ENCODE data around the gene CDH4.
"Not testable (repeated sequence)": the region's sequence is repeated elsewhere in the genome, so short reads cannot be mapped to it uniquely, and the experiment has no call there.

CDH4 gene

DNA sequence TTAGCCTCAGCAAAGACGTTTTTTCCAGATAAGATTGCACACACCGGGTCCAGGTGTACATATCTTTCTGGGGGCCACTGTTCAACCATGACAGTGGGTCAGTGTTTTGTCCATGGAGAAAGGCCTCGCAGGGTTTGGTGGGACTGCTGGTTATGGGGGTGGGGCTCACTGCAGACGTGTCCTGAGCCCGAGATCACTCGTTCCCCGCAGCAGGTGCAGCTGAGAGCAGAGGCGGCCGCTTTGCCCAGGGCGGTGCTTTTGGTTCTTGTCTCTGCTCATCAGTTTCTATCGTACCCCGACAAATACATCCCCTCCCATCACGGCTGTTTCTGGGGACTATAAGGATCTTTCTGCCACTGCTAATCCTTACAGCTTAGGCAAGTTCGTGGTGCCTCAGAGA is 166.9 kb downstream of the CDH4 start:
- no peak for DNase-seq (ENCODE audit: low read depth)

DNA sequence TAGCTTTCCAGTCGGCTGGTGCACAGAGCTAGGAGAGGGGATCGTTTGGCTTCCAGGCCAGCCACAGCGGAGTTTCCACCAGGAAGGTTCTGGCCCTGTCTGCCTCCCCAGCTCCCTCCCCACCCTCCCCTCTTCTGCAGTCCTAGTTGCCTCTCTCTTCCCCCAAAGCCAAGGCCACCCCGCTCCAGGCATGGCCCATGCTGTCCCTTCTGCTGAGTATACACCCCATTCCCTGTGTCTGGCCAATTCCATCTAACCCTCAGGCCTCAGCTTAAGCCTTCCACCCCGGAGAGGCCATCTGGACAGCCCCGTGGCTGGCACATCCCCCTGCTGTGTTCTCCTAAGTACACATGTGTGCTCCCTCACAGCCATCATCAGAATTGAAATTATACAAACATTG is 167.4 kb downstream of the CDH4 start:
- no peak for DNase-seq (ENCODE audit: low read depth)

DNA sequence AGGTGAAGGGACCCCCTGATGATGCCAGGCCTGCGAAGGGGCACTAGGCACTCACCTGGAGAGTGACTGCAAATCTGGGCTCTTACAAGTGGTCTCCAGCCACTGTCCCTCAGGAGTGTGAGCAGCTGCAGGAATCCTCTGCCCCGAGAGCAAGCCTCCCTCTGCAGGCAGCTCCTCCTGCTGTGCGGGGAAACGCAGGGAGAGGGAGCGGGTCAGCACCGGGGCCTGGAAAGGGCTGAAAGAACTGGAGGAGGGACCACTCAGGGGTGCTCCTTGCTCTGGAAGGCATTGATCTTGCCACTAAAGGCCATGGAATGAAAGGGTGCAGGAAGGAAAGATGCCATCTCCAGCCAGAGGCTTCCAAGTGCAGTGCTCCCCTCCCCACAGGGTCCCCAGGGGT is 168.0 kb downstream of the CDH4 start:
- no peak for DNase-seq (ENCODE audit: low read depth)

DNA sequence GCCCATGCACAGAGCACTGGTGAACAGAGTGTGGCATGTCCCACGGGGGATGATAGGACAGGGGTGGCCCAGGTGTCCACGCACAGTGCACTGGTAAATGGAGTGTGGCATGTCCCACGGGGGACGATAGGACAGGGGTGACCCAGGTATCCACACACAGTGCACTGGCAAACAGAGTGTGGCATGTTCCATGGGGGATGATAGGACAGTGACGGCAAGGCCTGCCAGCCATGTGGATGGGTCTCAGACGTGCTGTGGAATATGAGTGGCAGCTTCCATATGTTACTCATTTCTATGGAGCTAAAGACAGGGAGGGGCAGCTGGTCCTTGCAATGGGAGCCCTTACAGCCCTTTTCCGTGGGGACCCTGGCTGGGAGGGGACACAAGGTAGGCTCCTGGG is 168.7 kb downstream of the CDH4 start:
- DNase-seq (ENCODE audit: low read depth) = no peak

DNA sequence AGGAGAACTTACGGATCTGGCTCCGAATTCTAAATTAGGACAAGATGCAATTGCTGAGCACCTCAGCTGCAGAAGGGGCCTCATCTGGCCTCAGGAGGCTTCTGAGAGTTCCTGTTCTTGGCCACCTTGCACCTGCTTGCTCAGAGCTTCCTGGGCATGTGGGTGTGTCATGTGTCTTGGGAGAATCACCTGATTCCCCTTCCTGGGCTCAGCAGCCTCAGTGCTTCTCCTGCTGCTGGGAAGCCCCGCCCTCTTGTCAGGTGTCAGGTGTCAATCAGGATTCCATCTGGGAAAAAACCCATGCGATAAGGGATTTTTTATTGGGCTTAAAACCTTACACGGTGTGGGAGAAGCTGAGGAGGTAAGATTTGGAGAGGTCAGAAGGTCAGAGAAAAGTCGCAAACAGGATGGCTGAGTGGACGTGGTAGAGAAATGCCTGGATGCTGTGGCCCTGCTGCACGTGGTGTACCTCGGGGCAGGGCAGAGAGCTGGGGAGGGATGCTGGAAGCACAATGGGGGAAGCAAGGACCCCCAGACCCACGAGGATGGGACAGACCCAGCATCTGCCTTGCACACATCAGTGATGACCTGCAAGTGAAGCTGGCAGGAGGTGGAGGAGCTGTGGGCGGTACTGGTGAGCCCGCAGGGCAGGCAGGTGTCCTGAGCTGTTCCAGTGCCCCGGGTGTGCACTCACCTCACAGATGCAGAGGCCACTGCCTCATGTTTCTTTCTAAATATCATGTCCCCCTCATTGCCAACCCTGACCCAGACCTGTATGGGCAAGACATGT is 170.8 kb downstream of the CDH4 start:
- DNase-seq (ENCODE audit: low read depth) = no peak

DNA sequence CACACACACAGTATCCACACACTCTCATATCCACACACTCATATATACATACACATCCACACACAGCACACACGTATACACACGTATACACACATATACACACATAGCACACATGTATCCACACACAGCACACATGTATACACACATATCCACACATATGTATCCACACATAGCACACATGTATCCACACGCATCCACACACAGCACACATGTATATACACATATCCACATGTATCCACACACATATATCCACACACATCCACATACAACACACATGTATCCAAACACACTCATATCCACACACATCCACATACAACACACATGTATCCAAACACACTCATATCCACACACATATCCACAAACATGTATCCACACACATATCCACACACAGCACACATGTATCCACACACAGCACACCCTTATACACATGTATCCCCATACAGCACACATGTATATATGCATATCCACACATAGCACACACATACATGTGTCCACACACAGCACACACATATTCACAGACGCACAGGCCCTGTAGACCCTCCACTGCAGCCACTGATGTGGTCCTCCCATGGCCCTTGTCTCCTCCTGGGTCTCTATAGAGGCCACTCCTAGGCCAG is 172.1 kb downstream of the CDH4 start:
- DNase-seq (ENCODE audit: low read depth) = no peak

DNA sequence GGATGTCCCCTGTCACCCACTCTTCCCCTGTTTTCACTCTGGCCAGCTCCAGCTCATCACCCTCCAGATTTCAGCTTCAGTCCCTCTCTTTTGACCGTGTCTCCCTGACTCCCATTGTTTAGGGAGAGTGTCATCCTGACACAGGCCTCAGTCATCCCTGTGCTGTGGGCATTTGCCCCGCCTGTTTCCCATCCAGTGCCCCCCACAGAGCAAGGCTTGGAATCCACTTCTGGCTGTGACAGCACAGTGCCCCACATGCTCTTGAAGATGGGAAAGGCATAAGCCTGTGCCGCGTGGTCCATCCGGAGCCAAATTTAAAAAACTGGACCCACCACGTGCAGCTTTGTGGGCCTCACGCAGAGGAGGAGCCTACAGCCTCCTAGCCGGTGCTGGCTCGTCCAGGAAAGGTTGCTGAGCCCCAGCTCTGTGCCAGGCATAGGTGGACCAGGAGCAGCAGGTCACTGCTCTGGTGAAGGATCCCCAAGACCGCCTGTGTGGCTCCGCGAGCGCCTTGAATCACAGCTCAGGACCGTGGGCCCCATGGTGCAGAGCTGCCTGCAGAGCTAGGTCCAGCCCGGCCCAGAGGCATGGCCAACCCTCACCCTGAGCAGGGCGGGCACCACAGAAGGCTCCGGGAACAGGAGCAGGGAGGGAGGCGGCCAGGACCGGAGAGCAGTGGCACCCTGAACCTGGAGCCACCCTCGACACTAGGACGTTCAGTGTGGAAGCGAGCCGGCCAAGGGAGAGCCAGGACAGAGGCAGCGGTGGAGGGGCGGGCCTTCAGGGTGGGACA is 172.8 kb downstream of the CDH4 start:
- no peak for DNase-seq (ENCODE audit: low read depth)

DNA sequence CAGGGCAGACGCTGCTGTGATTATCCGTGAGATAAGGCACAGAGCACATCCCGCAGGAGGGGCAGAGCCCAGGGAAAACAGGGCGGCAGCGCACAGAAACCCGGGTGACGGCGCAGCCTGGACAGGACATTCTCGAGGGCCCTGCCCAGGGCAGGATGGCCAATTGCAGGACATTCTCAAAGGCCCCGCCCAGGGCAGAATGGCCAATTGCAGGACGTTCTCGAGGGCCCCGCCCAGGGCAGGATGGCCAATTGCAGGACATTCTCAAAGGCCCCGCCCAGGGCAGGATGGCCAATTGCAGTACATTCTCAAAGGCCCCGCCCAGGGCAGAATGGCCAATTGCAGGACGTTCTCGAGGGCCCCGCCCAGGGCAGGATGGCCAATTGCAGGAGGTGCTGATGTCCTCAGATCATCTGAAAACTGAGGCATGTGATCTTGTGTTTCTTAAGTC is 173.5 kb downstream of the CDH4 start:
- DNase-seq (ENCODE audit: low read depth) = not testable (repeated sequence)

DNA sequence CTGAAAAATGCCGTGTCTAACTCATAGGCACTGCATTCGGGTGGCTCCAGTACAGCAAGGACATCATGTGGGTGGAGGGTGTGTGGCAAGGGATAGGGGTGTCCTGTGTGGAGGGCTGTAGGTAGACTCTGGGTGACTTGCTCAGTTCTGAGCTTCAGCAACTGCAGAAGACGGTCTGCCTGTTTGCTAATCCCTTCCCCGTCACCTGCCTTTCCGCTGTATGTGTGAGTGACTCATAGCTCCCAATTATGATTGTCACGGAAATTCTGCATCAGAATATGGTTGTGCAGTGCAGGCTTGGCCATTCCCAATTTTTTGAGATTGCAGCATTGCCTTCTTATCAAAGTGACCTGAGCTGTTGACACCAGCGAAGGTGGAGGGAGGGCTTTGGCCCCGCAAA is 174.3 kb downstream of the CDH4 start:
- no peak for DNase-seq (ENCODE audit: low read depth)

DNA sequence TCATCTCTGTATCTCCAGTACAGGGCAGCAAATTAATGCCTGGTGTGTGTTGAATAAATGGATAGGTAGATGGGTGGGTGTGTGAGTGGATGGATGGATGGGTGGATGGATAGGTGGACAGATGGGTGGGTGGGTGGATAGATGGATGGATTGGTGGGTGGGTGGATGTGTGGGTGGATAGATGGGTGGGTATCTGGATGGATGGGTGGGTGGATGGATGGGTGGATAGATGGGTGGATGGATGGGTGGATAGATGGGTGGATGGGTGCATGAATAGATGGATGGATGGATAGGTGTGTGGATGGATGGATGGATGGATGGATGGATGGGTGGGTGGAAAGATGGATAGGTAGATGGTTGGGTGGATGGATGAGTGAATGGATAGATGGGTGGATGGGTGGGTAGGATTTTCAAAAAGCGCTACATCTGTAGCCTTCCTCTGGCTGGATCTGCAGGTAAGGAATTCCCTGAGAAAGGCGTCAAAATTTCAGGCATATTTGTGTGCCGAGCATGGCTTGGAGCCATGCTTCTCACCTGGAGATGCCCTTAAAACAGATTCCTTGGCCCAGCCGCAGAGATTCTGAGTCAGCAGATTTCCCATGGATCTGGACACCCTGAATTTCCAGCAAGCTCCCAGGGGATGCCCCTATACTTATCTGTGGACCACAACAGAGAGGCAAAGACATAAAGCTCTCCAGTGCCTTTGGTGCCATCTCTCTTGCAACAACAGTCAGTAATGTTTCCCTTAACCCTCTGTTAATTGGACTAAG is 177.6 kb downstream of the CDH4 start:
- DNase-seq (ENCODE audit: low read depth) = no peak

DNA sequence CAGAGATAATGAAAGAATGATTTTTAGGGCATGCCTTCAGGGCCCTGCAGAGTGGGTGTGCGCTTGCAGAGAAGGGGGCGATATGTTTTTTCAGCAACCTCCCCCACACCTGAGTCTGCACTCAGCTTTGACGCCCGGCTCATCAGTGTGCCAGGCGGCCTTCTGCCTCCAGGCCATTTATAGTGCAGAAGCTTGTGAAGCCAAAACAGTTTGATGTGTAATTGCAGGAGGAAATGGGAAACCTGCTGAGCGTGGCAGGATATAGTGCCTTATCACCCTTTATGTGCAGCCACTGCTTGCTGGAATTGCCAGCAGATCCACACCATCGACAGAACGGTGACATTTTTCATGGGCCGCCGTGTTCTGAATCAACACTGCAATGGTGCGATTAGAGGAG is 178.2 kb downstream of the CDH4 start:
- DNase-seq (ENCODE audit: low read depth) = no peak

DNA sequence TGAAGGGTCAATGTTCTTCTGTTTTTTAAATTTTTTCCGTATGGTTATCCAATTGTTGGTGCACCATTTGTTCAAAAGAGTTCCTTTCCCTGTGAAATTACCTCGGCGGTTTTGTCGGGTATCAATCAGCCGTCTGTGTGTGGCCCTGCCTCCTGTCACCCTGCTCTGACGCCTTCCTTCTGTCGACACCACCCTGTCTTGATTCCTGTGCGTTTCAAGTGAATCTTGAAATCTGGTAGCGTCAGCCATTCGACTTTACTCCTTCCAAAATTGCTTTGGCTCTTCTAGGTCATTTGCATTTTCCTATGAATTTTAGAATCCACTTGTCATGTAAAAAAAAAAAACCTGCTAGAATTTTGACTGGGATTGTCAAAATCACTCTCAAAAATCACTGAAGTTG is 181.1 kb downstream of the CDH4 start:
- DNase-seq (ENCODE audit: low read depth) = no peak

DNA sequence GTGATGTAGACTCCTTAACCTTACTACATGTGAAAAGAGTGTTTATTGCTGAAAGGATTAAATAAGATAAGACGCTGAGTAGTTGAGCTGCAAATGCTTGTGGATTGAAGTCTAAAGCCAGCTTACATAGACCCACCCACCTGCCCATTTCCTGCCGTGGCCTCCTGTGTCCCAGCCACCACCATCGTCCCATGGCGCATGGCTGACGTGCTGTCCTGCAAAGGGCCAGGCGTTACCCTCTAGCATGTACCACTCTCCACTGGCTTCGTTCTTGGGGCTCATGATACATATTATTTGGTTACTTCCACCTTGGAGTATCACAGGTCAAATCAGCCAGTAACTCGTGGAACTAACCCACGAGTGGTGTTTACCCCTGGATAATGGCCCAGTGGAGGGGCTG is 181.8 kb downstream of the CDH4 start:
- no peak for DNase-seq (ENCODE audit: low read depth)

DNA sequence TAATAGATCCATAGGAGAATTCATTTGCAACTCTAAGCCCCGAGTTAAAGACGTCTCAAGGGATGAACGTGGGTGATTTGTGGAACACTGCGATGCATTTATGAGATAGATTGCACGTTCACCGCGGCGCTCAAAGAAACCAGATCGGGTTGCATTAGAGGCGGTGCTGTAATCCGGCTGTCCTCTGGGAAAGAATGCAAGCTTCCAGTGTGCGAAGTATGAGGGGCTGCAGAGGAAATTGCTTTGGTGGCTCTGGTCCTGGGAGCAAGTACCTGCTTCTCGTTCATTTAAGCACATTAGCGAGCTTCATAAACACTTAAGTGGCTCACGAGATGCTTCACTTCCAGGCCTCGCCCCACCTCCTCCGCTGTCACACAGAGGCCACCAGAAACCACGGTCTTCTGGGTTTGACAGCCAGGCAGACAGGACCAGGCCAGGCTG is 182.3 kb downstream of the CDH4 start:
- peak; percentile 7 for DNase-seq (ENCODE audit: low read depth)

DNA sequence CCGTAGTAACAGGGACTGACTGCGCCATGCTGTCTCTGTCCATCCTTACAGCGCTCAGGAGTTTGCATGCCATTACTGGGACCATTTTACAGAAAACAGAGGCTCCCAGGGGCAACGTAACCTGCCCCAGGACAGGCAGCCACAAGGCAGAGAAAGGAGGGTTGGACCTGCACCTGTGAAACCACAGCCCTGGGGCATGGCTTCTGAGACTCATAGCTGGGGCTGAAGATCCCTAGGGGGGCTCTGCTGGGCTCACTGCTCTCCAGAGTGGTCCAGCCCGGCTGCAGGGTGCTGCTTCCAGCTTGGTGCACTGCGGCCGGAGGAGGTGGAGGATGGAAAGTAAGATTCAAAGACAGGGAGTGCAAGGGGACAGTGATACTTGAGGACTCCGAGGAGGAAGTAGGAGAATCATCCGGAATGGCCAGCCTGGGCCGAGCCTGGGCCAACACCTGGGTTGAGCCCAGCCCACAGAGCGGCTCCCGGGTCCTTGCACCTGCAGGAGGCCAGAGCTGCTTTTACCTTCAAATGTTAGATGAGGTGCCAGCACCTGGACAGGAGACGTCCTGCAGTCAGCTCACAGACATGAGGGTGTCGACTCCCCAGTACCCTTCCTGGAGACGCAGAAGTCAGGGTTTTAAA is 183.2 kb downstream of the CDH4 start:
- DNase-seq (ENCODE audit: low read depth) = no peak

DNA sequence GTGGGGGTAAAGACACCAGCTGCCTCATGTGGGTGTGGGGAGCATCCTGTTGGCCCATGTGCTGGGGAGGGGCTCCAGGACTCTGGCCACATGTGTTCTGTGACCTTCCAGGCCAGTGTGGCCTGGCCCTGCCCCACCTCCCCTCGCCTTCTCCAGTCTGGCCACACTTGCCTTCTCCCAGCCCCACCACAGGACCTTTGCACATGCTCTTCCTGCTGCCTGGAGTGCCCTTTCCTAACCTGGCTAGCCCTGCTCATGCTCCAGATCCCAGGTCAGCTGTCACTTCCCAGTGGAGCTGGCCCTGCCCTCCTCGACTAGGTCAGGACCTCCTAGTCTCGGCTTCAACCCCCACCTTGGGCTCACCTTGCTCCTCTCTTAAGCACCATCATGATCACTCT is 183.8 kb downstream of the CDH4 start:
- DNase-seq (ENCODE audit: low read depth) = no peak

DNA sequence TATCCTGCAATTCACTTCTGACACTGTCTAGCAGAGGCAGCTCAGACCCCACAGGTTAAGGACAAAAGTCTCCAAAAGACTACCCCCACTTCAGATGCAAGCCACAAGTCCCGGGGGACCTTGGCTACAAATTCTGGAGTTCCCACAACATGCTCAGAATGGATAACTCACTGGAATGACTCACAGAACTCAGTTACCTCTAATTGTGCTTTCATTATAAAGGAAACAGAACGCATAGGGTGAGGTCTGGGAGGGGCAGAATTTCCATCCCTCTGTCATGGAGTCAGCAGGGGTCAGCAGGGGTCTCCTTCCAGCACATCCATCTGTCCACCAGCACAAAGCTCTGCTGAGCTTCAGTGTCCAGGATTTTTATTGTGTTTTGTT is 184.2 kb downstream of the CDH4 start:
- DNase-seq (ENCODE audit: low read depth) = peak; percentile 43

DNA sequence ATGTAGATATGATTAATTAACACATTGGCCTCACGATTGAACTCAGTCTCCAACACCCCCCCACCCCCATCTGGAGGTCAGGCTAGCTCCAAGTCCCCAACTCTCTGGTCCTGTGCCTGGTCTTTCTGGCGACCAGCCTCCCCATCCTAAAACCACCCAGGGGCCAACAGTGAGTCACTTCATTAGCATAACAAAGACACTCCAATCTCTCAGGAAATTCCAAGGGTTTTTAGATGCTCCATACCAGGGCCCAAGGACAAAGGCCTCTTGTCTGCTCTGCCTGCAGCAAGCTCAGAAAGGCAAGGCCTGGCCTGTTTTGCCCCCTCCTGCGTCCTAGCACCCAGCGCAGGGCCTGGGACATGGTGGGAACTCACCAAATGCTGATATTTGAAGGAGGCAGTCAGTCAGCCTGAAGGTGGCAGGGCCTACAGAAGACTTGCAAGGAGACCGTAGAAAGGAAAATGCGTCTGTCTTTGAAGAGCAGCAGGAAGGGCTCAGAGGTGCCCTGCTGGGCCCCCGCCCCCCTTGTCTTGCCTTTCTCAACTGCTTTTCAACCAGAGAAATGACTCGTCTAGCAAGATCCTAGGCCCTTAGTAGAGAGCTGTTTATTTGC is 184.7 kb downstream of the CDH4 start:
- DNase-seq (ENCODE audit: low read depth) = peak; percentile 65

DNA sequence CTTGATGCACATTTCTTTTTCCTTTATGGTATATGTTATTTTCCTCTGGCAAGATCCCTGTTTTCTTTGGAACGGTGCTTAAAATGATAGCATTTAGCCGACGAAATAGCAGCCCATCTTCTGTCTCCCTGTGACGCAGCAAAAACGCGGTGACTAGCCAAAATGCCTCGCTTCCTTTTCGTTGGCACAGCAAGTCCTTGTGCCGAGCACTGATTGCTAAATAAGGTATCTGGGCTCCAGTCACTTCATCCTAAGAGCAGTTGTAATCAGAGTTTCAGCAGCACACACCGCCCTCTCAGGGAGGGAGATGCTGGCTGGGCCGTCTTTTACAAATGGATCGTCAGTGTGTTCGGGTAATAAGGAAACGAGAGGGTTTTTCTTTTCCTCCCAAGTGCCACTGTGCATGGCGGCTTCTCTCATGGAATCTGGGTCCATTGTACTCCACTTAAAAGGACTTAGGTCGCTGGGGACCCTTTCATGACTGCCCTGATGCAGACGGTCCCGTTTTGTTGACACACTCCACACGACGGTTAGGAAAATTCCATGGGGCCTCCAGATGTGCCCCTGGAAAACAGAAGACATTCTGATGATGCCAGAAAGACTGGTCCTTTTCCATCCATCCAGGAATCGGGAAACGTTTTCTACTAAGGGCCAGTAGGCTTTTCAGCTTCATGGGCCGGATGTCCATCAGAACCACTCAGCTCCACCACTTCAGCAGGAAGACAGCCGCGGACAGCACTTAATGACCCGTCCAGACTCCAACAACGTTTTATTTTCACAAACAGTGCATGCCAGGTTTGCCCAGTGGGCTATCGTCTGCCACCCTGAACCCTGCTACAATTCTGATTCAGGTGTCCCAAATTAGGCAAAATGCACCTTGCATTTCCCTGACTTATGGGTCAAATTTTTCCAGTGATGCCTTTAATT is 185.5 kb downstream of the CDH4 start:
- DNase-seq (ENCODE audit: low read depth) = peak; percentile 71

DNA sequence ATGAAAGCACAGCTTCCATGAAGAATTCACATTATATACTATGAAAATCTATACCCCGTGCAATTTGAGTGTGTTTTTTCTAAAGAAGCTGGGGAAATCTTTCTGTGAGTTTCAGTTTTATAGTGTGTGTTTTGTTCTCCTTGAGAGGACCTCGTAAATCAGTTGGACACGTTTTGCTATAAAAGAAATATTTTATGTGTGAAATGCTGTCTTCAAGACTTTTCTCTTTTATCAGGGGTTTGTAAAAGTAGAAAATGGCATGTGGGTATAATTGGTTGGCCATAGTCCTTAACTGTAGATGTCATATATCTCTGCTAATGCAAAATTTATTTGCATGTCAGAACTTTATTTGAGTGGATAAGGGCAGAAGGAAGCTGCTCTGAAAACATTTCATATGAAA is 186.2 kb downstream of the CDH4 start:
- no peak for DNase-seq (ENCODE audit: low read depth)

Measured in EH (cell line).